NCI-H446 treated with DMSO at 0.1 percent for 48 hours (cell line): ENCODE data around the gene WNK4.

Experiments
- DNase-seq: peaks from one replicate; lab custom pipeline; 2025; lab: John Stamatoyannopoulos, UW

Gene WNK4

DNA sequence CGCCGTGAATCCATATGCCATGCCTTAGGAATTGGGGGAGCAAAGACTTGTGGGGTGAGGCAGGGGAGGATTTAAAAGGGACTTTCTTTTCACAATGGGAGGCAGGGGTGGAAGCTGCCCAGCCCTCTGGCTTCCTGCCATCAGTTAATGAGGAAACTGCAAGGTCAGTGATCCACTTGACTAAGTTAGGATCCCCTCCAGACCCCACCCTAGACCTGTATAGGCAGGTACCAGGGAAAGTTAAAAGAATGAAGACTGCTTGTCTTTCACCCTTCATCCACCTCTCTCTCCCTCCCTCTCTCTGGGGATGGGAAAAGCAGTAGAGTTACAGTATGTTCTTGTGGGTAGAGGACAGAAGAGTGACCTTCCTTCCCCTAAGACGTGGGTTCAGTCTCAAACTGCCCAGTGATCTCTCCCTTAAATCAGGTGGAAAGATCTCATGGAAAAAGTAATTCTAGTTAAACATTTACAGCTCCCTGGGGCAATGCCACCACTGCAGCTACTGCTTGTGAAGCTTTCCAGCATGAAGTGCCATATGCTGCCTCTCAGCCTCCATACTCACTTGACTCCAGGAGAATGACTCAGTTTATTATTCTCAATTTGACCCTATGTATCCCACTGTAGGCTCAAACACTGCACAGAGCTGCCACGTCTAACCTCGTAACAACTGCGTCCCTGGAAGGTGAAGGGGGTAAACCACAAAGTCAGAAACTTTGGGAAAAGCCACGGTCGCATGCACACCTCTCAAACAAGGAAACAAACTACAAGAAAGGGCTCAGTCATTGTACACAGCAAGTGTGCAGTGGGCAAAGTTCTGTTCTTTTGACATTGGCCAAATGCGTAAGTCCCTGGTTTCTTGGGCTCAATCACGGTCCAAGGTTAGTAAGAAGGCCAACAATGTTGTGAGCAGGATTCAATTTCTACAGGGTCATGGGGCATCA, 16.9 kb downstream of the WNK4 start:
- DNase-seq = no peak

DNA sequence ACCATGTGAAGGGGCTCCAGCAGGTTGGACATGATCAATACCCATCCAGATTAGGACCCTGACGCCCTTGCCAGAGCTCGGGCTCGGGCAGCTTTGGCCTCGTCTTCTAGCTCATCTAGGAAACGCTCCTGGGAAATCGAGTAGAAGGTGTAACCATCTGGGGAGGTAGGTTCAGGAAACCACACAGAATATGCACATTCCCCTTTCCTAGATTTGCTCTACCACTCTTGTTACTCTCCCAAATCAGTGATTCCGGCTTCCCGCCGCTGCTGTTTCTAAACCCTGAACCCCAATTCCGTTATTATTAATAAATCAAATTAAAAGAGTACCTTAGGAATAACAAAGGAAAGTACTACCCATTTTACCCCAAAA, 17.6 kb downstream of the WNK4 start:
- no peak for DNase-seq

DNA sequence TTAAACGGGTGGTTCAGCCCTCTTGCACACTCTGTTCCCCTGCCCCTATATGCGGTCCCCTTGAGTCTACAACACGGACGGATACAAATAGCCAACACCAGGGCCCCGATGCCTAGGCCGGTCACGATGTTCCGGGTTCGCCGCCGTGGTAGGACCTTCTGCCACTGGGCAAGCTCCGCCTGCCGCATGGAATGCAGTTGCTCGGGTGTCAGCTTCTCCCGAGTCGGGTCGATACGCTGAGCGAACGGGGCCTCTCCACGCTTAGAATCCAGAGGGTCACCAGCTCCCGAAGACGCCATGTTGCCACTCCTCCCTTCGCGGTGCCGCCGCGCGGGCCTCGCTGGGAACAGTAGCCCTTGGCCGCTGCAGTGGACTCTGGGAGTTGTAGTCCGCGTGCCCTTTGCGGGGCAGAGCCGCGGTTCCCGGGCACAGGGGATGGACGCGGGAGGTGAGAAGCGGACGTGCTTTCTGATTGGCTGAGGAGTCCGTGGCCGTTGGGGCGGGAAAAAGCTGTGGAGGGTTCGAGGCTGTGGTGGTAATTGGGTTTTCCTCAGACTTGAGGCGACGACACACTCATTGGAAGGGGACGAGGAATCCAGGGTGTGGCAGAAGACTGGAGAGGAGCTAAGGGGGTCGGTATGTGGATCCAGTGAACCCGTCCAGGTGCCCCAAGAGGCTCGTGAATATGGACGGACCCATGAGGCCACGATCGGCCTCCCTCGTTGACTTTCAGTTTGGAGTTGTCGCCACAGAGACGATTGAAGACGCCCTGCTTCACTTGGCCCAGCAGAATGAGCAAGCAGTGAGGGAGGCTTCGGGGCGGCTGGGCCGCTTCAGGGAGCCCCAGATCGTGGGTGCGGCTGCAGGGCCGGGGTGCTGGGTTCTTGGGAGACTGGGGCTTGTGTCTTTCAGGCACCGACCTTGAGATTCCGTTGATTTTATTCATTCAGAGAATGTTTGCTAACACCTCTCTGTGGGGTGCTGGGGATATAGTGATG, 18.3 kb downstream of the WNK4 start, which contains the start of the genes CNTD1 and COA3:
TSS of gene CNTD1 (plus strand) at position 479 of the 998 bp plus-strand sequence. CDS start at position 686, 207 bp downstream.
TSS of gene COA3 (minus strand) at position 322 of the 998 bp plus-strand sequence. CDS start at position 299, 23 bp downstream.
- DNase-seq = peak; percentile 64

DNA sequence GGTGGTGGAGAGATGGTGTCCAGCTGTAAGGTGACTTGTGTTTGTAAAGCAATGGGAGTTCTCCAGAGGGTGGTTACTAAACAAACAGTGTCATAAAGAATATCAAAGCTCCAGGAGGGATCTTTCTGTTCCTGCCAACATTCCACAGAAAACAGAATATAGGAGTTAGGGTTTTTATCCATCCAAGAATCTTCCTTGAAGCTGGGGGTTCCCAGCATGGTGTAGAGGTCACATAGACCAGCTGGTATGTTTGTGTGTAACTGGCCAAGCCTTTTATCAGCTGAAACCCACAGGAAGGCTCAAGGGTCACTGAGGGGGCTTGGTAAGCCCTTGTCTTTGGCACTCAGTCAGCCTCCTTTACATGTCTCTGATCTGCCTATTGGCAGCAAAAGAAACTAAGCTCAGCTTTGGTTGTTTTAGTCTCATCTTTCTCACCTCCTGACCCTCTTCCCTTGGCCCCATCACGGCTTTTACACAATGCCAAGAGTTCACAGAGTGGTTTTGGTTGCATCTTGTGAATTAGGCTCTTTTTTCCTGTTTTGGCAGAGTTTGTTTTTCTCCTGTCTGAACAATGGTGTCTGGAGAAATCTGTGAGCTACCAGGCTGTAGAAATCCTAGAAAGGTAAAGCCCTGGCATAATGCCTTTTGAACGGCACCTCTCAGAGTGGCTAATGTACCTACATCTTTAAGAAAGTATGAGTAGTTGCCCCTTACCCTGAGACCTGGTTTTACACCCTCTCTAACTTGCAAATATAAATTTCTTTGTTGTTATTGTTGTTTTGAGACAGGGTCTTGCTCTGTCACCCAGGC, 22.9 kb downstream of the WNK4 start:
- DNase-seq = no peak

DNA sequence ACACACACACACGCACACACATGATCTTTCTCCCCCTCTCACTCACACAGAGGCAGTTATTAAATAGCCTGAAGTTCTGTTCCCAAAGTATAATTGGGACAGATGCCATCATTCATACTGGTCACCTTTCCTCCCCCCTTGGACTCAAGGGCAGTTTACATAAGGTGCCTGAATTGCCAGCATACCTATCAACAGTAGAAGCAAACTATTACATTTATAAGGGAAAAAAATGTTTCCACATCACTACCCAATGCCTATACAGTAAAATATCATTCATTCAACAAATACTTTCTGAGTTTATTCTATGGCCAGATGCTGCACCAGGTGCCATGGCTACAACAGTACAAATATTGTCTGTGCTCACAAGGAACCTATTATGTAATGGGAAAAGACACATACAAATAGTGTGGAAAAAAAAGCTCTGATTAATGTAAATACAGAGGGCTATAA, 24.5 kb downstream of the WNK4 start:
- DNase-seq = no peak

DNA sequence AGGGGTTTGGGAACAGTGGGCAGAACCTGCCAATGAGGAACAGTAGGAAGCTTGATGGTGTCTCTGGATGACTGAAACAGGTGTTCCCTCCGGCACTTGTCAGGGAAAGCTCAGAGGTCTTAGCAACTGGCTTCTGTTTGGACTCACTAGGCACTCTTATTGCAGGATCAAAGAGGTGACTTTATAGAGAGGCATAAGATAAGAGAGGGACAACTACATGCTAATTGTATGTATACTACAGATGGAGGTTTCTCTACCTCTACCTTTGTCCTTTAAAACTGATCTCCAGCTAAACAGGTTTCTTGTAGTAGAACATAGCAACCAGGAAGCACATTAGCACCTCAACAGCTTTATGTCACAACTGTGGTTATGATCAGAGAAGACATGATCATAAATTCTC, 25.8 kb downstream of the WNK4 start:
- no peak for DNase-seq

DNA sequence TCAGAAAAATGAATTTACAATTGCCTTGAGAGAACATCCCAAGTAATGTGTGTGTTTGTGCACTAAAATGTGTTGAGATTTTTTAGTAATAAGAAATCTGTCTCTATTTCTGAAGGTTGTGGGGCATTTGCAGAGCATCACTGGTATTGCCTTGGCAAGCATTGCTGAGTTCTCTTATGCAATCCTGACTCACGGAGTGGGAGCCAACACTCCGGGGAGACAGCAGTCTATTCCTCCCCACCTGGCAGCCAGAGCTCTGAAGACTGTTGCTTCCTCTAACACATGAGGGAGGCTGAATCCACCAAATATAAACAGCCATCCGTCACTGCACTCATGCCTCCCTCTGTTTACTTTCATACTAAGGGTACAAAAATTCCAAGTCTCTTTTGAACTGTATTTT, 28.8 kb downstream of the WNK4 start:
- no peak for DNase-seq

DNA sequence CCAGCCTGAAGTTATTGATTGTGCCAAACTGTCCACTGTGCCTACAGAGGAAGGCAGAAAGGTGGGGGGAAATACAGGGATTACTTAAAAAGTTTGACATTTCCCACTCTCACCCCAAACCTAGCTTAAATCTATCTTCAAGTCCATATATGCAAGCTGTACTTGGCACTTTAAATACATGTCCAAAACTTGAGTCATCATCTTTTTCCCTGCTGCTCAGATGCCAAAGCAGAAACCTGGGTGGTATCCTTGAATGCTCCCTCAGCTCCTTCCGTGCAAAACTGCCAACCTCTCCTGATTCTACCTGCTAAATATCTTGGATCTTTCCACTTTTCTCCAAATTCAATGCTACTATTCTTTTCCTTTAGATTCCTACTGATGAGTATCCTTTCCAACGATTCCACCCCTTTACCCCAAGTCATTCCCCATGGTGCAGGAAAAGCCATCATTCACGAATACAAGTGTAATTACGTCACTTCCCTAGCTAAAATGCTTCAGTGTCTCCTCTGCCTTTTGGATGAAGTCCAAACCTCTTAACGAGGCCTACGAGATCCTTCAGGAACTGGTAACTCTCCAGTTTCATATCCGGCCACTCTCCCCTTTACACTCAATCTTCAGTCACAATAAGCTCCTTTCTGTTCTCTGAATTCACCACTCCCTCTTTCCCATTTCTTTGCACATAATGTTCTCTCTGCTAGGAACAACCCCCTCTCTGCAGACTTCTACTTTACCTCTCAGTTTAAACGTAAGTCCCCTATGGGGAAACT, 34.4 kb downstream of the WNK4 start:
- DNase-seq = no peak

DNA sequence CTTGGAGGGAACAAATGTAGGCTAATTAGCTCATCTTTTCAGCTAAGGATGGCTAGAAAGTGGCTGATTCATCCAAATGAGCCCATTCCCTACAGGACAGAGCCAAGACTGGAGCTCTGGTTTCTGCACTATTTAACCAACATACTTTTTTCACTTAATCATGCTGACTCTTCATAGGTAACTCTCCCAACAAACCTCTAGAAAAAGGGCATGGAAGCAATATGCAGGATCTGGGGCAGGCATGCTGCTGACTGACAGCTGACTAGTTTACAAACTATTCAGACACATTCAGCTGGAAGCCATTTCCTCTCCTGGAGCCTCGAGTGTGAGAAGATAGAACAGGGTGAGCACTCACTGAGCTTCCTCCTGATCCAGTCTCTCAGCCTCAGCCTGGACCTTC, 37.5 kb downstream of the WNK4 start:
- no peak for DNase-seq

DNA sequence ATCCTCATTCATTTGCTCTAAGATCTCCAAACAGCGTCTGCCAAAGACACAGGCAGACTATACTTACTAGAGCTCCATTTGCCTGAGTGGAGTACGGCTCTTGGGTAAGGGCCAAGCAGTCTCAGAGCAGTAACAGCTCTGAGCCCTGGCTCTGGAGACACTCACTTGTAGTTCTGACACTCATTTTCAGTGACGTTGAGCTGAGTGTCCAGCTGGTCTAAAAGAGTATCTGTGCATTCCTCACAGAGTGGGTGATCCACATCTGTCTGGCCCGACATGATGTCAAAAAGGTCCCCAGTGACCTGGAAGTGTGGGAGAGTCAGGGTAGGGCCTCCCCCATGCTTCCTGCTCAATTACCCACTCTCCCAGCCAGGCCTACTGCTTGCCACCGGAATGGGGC, 38.0 kb downstream of the WNK4 start:
- DNase-seq = no peak

DNA sequence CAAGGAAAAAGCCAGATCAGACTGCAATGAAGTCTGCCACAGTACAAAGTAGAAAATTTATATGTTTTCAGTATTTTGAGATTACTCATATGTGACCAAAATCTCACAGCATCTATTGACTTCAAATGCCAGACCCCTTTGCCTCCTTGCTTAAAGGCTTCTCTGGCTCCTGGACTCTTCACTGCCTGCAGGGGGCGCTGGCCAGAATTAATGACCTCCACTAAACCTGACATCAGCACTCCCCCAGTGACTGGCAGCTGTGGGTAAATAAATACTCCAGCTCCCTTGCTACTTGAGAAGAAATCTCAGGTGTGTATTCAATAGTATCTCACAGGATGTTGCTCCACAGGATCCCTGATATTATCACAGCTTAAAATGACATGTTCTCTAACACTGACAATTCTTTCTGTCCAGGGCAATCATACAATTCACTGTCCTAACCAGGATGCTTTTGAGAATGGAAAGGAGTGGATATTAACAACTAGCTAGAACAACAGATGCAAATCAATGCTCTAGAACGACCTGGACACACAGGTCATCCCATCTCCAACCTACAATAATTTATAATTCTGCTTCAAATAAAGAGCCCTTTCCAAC, 39.6 kb downstream of the WNK4 start:
- DNase-seq = no peak

DNA sequence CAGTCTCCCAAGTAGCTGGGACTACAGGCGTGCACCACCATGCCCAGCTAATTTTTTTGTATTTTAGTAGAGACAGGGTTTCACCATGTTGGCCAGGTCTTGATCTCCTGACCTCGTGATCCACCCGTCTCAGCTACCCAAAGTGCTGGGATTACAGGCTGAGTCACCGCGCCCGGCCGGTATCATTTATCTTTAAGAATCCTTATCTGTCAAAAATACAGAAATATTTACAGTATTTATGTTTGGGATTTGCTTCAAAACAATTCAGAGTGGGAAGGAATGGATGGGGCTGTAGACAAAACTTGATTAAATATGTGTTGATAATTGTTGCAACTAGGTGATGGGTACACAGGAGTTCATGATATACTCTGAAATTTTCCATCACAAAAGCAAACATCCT, 40.8 kb downstream of the WNK4 start:
- no peak for DNase-seq

DNA sequence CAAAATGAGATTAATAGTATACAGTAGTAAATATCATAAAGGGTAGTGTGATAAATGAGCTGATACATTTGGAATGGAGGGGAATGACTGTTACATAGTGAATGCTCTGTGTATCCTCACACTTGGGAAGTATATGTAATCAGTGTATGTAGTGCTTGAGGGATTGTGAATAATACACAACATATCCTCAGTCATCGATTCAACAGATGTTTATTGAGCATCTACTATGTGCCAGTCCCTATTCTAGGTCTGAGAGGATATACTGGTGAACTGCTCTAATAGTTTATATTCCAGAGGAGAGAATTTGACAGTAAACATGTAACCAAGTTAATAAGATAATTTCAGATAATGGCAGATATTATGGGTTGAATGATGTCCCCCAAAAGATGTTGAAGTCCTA, 47.1 kb downstream of the WNK4 start:
- no peak for DNase-seq

DNA sequence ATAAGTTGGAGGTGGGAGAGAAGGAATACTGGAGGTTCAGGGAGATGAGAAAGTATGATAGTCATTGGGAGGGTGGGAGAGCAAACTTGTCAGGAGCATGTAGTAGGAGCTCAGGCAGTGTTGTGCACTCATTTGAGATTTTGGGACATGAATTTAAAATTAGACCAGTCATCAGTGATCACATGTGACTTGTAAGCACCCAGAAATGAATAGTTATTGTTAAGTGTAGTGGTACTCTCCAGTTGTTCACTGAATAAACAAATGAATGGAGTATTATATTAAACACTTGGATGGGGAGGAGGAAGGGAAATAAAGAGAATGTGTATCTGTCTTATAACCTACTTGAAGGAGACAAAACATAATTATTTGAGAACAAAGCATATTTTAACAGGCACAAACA, 50.6 kb downstream of the WNK4 start:
- DNase-seq = no peak

DNA sequence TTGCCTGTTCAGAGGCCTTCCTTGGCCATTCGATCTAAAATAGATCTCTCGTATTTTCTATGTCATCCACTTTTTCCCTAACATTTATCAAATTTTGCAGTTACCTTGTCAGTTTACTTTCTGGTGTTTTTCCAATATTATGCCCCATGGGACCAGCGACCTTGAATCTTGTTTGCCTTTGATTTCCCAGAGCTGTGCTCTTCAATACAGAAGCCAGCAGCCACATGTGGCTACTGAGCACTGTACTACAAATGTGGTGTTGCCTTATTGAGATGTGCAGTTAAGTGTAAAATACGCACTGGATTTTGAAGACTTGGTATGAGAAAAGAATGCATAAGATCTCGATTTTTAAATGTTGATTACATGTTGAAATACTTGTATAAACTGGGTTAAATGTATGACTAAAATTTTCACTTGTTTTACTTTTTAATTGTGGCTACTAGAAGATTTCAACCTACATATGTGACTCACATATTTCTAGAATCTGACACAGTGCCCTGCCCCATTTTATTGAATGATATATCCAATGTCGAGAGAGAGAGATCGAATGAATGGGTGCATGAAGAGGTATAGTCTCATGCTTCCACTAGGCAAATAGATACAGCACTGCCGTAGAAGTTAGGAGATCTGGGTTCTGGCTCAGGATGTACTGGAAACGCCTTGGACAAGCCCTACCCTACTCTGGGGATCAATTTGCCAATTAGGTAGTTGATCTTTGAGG, 52.0 kb downstream of the WNK4 start:
- DNase-seq = no peak

DNA sequence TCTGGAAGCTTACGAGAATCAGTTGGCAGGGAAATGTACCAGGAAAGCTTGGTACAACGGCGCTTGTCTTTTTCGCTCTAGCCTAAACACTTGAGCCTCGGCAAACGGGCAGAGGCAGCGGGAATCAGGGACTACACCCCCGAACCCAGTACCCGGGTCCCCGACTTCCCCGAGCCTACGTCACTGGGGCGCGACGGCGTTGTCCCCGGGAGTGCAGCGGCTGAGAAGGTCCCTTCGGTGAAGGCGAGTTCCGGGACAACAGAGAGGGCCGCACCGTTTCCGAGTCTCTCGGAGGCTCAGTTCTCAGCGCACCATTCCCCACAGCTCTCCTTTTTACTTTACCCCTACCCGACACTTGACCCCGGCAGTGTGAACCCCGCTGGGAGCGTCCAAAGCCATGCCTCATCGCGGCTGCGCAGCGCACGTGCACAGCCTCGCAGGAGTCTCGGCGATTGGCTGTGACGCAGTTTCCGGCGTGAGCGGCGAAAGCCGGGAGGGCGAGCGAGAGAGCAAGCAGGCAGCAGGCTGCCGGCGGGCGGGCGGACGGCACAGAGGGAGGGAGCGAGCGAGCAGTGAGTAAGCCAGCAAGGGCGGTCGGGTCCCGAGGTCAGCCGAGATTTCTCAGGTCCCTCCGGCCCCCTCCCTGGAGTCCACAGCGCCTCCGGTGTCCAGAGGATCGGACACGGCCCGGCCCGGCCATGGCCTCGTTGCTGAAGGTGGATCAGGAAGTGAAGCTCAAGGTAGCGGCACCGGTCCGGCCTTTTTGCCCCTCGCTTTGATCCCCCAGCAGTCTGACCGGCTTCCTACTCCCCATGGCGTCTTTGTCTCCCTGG, 52.7 kb downstream of the WNK4 start, which contains the start of gene PSME3:
TSS of gene PSME3 (plus strand) at position 464 of the 833 bp plus-strand sequence. CDS start at position 699, 235 bp downstream.
- DNase-seq = peak; percentile 65

DNA sequence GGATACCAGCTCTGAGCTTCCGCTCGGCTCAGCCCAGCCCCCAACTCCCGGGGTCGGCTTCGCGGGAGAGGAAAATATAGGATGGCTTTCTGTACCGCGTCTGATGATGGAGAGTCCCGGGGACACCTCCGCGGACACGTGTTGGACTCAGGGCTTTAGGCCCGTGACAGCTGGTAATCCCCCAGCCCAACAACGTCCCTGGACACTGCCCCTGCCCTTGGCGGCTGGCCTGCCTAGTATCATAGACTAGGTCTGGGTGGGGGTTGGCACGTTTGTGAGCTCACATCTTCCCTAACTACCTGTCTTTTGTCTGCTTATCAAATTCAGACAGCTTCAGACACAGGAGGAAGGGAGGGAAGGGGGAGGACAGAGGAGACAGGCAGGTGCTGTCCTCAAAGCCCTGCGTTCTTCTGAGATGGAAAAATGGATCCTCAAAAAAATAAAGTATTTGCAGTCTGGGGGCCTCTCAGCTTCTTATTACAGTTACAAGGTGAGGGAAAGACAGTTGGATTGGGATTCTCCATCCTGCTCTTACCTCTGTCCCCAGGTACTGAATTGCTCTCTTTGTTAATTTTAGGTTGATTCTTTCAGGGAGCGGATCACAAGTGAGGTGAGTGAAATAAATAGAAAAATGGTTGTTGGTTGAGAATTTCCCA, 53.5 kb downstream of the WNK4 start:
- no peak for DNase-seq

DNA sequence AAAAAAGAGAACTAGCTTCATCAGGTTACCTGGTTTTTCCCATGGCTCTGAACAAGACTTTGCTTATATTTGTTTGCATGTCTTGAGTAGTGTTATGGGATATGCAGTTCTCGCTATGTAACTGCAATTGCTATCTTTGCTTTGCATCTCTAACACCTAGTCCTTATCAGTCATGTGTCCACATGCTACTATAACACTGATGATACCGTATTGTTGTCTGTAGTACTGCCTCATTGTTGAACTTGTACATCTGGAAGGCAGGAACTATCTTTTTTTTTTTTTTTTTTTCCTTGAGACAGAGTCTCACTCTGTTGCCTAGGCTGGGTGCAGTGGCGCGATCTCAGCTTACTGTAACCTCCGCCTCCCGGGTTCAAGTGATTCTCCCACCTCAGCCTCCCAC, 55.3 kb downstream of the WNK4 start:
- no peak for DNase-seq
